HFFc6 (cell line): ENCODE results near the gene CCDC171. TPM values are rescaled to one million over a fixed set of nuclear protein-coding genes. Genes with fewer than 3 reads are reported as not detected.

Source experiments
- DNase-seq: peaks from one replicate; pipeline ENCODE4 v3.0.0-alpha.2; 2018
- H3K27ac Mint-ChIP-seq: 2 replicates; pipeline ENCODE4 v1.8.0; 2020; ENCODE audit warnings: mild to moderate bottlenecking, mixed read lengths
- H3K27me3 Mint-ChIP-seq: 2 replicates; pipeline ENCODE4 v1.8.0; 2021; ENCODE audit warnings: mild to moderate bottlenecking, moderate library complexity, mixed read lengths; ENCODE audit not compliant: insufficient read depth
- H3K36me3 Mint-ChIP-seq: 2 replicates; pipeline ENCODE4 v1.8.0; 2021; ENCODE audit warnings: low read depth, mixed read lengths
- H3K4me1 Mint-ChIP-seq: 2 replicates; pipeline ENCODE4 v1.8.0; 2020; ENCODE audit warnings: low read depth, mixed read lengths
- H3K4me3 Mint-ChIP-seq: 2 replicates; pipeline ENCODE4 v1.8.0; 2020; ENCODE audit warnings: mild to moderate bottlenecking, moderate library complexity, mixed read lengths
- H3K9me3 Mint-ChIP-seq: 2 replicates; pipeline ENCODE4 v1.8.0; 2020; ENCODE audit warnings: mild to moderate bottlenecking, mixed read lengths
- CTCF ChIP-seq: fragments of 200-600 bp; sonication (generic); IDR thresholded peaks from 2 replicates; pipeline ENCODE4 v1.5.0; 2021; ENCODE audit warnings: antibody characterized with exemption, mild to moderate bottlenecking
- total RNA-seq, 6 experiments: library from RNA; stranded (reverse); fragmentation: NEBNext Ultra II Directional; extraction: Animal tissue kit (Norgen Biotek cat#: 25700); gene quantifications; 2 replicates in 1 of 6; 3 replicates in 5 of 6; pipeline ENCODE4 v1.2.3, GENCODE V29; 2021

The CCDC171 gene
- total RNA-seq, 6 experiments from 2014 or later, result 0.48 to 0.86 (median 0.57) TPM

GRCh38 chr9:15512204-15512603 lies 40.6 kb upstream of the CCDC171 start:
- TF ChIP-seq CTCF, result no peak
- H3K27ac Mint-ChIP-seq, result no peak overlapping the region
- no peak overlapping the region for H3K4me3 Mint-ChIP-seq
- H3K9me3 Mint-ChIP-seq, result no peaks in the 10 kb centered on the region
- peaks cover 2% of the 10 kb centered on the region; the same call in 1 of the 2 replicates for H3K27me3 Mint-ChIP-seq
- peaks cover 19% of the 10 kb centered on the region for H3K4me1 Mint-ChIP-seq
- H3K36me3 Mint-ChIP-seq, result peaks cover 6% of the 10 kb centered on the region; the same call in 1 of the 2 replicates
- no peak for DNase-seq

GRCh38 chr9:15512889-15513288 lies 40.0 kb upstream of the CCDC171 start:
- no peak for DNase-seq
- Mint-ChIP-seq H3K27ac (no peak overlapping the region), H3K27me3 (peaks cover 2% of the 10 kb centered on the region; the same call in 1 of the 2 replicates), H3K36me3 (peaks cover 6% of the 10 kb centered on the region; the same call in 1 of the 2 replicates), H3K4me1 (peaks cover 19% of the 10 kb centered on the region), H3K4me3 (no peak overlapping the region), H3K9me3 (no peaks in the 10 kb centered on the region)
- TF ChIP-seq CTCF, result no peak

GRCh38 chr9:15513335-15513734 lies 39.5 kb upstream of the CCDC171 start:
- DNase-seq, result peak; percentile 12
- TF ChIP-seq CTCF, result peak; percentile 36; the same call in 1 of the 2 replicates
- H3K9me3 Mint-ChIP-seq, result no peaks in the 10 kb centered on the region
- no peak overlapping the region for H3K27ac Mint-ChIP-seq
- H3K36me3 Mint-ChIP-seq, result peaks cover 6% of the 10 kb centered on the region; the same call in 1 of the 2 replicates
- H3K4me1 Mint-ChIP-seq, result peaks cover 16% of the 10 kb centered on the region
- peaks cover 2% of the 10 kb centered on the region; the same call in 1 of the 2 replicates for H3K27me3 Mint-ChIP-seq
- H3K4me3 Mint-ChIP-seq, result no peak overlapping the region

- no peak for TF ChIP-seq CTCF
- H3K27ac Mint-ChIP-seq, result no peak overlapping the region
- peaks cover 5% of the 10 kb centered on the region for H3K27me3 Mint-ChIP-seq
- no peak overlapping the region for H3K4me3 Mint-ChIP-seq
- H3K4me1 Mint-ChIP-seq, result no peaks in the 10 kb centered on the region
- no peak for DNase-seq
- H3K36me3 Mint-ChIP-seq, result no peaks in the 10 kb centered on the region
- H3K9me3 Mint-ChIP-seq, result no peaks in the 10 kb centered on the region
These were observed 33.0 kb upstream of the CCDC171 start for GRCh38 chr9:15519831-15520230.

GRCh38 chr9:15521254-15521653 lies 31.6 kb upstream of the CCDC171 start:
- no peak for TF ChIP-seq CTCF
- Mint-ChIP-seq H3K4me3 (no peak overlapping the region), H3K36me3 (no peaks in the 10 kb centered on the region), H3K27ac (no peak overlapping the region), H3K4me1 (no peaks in the 10 kb centered on the region), H3K27me3 (peaks cover 7% of the 10 kb centered on the region), H3K9me3 (no peaks in the 10 kb centered on the region)
- DNase-seq, result no peak
